Ammon's horn (tissue), 1 donor: ENCODE measurements around the gene FA2H.
"Not testable (repeated sequence)": the region's sequence is repeated elsewhere in the genome, so short reads cannot be mapped to it uniquely, and the experiment has no call there.

Source experiments
- DNase-seq: peaks from one replicate; pipeline ENCODE4 v3.0.0-alpha.2; 2016; ENCODE audit warnings: low spot score

The FA2H gene, protein sequence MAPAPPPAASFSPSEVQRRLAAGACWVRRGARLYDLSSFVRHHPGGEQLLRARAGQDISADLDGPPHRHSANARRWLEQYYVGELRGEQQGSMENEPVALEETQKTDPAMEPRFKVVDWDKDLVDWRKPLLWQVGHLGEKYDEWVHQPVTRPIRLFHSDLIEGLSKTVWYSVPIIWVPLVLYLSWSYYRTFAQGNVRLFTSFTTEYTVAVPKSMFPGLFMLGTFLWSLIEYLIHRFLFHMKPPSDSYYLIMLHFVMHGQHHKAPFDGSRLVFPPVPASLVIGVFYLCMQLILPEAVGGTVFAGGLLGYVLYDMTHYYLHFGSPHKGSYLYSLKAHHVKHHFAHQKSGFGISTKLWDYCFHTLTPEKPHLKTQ

DNA sequence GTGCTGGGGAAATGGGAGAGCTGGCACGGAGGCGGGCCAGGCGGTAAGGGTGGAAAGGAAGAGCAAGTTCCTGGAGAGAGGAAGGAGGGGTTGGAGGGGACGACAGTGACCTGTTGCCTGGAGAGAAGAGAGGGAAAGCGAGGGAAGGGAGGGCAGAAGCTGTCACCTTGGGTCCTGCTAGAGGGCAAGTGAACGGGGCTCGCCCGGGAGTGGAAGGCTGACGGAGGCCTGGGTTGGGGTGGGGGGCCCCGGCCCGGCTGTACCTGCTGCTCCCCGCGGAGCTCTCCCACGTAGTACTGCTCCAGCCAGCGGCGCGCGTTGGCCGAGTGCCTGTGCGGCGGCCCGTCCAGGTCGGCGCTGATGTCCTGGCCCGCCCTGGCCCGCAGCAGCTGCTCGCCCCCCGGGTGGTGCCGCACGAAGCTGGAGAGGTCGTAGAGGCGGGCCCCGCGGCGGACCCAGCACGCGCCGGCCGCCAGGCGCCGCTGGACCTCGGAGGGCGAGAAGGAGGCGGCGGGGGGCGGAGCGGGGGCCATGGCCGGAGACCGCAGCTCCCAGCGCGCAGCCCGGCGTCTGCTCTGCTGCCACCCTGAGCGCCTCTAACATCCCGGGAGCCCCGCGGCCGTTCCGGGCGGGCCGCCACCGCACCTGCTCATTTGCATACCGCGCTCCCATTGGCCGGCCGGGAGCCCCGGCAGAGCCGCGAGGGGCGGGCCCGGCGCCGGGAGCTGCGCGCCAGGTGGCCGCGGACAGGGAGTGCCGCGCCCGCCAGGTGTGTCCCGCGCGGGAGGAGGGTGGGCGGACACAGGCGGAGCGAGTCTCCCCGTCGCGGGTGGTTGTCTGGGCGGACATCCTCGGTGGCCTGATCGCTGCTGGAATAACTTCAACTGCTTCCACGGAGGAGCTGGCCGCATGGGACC is at the start of gene FA2H:
FA2H (minus strand) TSS at position 598 of the 917 bp plus-strand sequence; CDS start at position 533, 65 bp downstream.
- DNase-seq: peak; percentile 91

DNA sequence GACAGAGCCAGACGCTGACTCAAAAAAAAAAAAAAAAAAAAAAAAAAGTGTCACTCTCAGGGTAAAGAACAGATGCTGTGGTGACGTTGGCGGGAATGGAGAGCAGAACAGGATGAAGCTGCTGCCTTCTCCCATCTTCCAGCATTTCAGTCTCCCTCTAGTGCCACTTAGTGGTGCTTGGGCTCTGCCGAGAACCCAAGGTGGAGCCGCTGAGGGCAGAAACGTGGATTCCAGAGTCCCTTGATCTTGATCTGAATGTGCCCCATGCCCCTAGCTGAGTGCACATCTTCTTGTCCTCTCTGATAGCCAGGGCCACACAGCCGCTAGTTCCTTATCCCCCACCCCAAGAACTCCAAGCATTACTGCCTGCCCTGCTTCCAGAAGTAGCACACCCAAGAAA is 43.2 kb upstream of the FA2H start:
- no peak for DNase-seq

DNA sequence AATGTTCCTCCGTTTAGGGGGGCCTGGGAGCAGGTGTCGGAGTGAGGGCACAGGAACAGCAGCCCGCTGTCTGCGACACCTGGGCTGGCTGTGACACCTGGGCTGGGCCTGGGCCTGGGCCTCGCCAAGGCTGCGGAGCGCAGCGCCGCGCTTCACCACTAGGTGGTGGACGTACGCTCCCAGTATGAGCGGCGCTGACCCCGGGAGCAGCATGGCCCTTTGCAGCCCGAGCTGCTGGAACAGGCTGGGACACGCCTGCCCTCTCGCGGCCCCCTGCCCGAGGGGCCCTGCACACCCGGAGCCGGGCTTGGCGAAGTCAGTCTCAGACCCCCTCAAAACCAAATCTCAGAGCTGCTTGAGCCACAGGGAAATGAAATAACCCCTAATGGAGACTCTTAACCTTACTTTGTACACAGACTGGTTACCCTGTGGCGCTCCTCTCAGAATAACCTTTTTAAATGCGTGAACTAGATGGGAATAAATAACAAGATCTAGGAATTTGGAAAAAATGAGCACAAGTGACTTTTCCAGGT is 38.6 kb upstream of the FA2H start:
- DNase-seq: peak; percentile 80

DNA sequence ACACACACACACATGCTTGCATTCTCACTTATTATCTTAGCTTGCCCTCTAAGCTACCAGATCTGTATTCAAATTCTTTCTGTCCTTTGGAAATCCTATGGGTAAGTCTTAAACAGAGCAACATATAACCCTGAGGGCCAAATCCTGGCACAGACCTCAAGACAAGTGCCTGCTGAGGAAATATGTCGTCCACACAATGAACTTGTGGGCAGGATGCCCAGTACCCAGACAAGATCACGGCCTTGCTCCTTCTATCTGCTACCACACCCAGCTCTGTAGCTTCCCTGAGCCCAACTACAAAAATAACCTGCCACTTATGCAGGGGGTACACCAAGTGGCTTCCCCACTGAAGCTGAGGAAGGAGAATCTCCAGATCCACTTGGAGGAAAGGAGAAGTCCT is 37.3 kb upstream of the FA2H start:
- DNase-seq: no peak

DNA sequence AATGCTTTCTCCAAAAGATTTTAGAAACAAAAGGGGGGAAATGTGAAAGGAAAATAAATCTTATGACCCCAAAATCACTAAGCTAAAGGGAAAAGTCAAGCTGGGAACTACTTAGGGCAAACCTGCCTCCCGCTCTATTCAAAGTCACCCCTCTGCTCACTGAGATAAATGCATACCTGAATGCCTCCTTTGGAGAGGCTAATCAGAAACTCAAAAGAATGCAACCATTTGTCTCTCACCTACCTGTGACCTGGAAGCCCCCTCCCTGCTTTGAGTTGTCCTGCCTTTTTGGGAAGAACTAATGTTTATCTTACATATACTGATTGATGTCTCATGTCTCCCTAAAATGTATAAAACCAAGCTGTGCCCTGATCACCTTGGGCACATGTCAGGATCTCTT is 36.6 kb upstream of the FA2H start:
- DNase-seq: not testable (repeated sequence)

DNA sequence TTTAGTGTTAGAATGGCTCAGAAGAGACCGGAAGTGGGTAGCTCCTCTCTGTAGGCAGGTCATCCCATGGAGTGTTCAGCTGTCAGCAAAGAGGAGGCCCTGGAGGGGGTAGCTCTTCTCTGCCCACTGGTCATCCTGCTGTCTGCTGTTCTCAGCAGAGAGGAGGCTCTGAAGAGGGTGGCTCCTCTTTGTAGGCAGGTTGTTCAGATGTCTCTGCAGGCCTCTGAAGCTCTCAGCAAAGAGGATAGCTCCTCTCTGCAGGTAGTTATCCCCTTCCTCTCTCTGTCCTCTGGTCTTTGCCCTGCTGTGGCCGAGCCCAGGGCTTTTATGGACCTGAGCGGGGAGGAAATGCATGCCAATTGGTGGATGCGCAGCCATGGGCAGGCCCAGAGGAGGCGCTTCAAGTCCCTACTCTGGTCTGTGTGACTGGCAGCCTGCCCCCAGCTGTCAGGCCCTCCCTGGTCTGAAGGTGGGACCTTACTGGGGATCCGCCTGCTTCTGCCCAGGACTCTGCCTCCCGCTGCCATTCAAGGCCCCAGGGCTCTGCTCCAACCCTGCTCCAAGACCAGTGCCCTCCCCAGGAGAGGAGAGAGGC is 32.5 kb upstream of the FA2H start:
- no peak for DNase-seq

DNA sequence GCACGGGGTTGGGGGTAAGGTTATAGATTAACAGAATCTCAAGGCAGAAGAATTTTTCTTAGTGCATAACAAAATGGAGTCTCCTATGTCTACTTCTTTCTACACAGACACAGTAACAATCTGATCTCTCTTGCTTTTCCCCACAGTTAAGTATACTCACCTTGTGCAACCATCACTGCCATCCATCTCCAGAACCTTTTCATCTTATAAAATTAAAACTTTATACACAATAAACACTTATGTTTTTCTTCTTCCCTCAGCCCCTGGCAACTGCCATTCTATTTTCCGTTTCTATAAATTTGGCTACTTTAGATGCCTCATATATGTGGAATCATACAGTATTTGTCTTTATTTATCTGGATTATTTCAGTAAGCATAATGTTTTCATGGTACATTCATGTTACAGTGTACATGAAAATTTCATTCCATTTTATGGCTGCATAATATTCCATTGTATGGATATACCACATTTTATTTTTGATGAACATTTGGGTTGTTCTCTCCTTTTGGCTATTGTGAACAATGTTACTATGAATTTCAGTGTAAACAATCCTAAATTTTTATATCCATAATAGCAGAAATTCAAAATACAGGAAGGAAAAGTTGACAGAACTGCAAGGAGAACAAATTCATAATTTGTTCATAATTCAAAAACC is 25.7 kb upstream of the FA2H start:
- DNase-seq: no peak

DNA sequence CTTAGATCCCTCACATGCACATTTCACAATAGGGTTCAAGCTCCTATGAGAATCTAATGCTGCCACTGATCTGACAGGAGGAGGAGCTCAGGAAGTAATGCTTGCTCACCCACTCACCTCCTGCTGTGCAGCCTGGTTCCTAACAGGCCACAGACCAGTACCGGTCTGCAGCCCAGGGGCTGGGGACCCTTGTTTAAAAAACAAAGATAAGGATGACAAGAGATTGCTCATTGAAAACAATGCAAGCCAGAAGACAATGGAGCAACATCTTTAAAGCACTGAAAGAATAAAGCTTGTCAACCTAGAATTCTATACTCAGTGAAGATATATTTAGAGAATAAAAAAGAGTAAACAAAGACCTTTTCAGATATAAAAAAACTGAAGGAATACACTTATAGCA is 22.8 kb upstream of the FA2H start:
- DNase-seq: no peak

DNA sequence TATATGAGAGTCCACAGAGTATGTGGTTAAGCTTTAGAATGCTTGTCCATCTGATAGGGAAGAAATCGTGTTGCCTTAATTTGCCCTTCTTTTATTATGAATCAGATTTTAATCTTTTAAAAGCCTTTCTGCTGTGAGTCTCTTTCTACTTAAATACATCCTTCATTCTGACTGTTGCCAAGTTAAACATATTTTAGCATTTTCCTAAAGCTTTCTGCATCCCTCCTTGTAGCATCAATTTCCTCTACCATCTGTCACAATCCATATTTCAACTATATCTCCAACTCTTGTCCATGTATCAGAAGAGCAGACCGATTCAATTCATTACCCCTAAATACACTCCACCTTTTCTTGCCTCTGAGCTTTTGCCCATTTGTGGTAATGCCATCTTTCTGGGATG is 20.5 kb upstream of the FA2H start:
- DNase-seq: no peak

DNA sequence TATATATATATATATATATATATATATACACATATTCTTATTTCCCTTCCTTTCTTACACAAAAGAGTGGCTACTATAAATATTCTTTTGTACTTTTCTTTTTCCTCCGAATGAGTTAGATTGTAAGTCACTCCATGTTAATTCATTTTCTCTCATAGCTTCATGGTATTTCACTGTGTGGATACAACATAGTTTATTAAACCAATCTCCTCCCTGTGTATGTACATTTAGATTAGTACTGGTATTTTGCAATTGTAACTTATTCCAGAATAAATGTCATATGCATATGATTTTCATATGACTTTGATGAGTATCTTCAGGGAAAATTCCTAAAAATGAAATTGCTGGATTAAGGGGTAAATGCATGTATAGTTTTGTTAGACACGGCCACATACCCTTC is 20.0 kb upstream of the FA2H start:
- DNase-seq: no peak

DNA sequence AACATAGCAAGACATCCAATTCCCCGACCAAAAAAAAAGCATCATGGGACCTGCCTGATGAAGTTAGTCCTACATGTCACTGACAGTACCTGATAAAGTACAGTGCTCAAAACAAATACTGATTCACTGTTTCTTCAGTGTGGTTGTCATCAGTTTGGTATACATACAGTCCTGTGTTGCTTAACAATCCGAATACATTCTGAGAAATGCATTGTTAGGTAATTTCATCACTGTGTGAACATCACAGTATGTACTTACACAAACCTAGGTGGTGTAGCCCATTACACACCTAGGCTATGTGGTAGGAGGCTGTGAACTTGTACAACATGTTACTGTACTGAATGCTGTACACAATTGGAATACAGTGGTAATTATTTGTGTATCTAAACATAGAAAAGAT is 19.0 kb upstream of the FA2H start:
- no peak for DNase-seq

DNA sequence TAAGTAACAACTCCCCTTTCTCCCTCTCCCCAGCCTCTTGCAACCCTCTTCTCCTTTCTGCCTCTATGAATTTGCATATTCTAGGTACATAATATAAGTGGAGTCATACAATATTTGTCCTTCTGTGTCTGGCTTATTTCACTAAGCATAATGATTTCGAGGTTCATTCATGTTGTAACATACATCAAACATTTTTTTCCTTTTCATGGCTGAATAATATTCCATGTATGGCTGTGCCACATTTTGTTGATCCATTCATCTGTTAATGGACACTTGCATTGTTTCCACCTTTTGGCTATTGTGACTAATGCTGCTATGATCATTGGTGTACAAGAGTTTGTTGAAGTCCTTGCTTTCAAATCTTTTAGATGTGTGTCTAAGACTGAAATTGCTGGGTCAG is 17.6 kb upstream of the FA2H start:
- DNase-seq: no peak

DNA sequence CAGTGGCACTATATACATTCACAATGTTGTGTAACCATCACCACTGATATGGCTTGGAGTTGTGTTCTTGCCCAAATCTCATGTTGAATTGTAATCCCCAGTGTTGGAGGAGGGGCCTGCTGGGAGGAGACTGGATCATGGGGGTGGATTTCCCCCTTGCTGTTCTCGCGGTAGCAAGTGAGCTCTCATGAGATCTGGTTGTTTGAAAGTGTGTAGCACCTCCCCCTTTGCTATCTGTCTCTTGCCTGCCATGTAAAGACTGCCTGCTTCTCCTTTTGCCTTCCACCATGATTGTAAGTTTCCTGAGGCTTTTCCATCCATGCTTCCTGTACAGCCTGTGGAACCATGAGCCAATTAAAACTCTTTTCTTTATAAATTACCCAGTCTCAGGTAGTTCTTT is 17.1 kb upstream of the FA2H start:
- DNase-seq: not testable (repeated sequence)

DNA sequence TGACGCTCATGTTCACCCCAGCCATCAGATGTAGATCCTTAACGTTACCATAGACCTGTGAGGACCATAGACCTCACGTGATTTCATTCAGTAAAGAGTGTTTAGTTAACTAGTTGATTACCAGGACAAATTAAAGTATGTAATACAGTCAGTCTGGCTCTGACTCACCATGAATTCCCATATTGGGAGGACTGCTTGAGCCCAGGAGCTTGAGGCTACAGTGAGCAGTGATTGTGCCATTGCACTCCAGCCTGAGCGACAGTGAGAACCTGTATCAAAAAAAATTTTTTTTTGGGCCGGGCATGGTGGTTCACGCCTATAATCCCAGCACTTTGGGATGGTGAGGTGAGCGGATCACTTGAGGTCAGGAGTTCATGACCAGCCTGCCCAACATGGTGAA is 13.5 kb upstream of the FA2H start:
- DNase-seq: no peak

DNA sequence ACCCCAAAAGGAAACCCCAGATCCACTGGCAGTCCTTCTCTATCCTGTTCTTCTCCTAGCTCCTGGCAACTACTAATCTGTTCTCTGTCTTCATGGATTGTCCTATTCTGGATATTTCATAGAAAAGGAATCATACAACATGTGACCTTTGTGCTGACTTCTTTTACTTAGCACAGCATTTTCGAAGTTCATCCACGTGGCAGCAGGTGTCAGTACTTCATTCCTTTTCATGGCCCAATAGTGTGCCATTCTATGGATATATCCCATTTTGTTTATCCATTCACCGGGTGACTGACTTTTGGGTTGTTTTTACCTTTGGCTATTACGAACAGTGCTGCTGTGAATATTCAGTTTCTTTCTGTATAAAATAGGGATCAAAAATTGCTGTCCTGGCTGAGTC is 10.4 kb upstream of the FA2H start:
- no peak for DNase-seq

DNA sequence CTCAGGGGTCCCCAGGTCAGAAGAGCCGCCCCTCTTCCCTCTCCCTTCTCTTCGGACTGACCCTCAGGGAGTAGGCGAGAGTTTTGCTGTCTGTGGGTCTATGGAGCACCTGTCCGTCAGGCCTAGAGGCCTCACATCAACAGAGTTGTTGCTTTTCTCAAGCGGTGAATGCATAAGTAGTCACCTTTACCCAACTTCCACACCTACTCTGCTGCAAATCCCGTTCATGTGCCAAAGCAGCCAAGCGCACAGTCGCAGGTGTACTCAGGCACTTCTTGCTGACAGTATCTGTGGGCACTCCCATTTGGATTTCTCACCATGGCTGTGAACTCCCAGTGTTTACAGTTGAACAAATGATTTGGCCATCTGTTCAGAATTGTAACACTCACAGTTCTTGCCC is 4.0 kb upstream of the FA2H start:
- no peak for DNase-seq

DNA sequence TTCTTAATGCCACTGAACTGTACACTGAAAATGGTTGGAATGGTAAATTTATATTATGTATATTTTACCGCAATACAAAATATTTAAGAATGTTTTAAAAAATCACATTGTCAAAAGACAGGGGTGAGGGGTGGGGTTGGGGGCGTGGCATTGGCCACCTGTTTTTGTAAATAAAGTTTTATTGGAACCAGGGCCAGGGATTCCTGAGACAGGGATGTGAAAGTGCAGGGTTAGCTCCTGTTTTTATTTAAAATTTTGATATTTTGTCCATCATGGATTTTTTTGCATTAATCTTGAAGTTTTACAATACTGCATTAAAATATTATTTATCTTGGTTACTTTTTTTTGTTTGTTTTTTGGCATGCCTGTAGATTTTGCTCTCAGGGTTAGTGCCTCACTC is 2.3 kb upstream of the FA2H start:
- DNase-seq: no peak

DNA sequence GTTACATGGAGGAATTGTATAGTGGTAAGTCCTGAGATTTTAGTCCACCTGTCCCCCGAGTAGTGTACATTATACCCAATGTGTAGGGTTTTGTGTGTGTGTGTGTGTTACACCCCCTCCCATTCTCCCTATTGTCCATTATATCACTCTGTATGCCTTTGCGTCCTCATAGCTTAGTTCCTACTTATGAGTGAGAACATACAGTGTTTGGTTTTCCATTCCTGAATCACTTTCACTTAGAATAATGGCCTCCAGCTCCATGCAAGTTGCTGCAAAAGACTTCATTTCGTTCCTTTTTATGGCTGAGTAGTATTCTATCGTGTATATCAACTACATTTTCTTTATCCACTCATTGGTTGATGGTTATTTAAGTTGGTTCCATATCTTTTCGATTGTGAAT is 635 bp upstream of the FA2H start:
- no peak for DNase-seq

DNA sequence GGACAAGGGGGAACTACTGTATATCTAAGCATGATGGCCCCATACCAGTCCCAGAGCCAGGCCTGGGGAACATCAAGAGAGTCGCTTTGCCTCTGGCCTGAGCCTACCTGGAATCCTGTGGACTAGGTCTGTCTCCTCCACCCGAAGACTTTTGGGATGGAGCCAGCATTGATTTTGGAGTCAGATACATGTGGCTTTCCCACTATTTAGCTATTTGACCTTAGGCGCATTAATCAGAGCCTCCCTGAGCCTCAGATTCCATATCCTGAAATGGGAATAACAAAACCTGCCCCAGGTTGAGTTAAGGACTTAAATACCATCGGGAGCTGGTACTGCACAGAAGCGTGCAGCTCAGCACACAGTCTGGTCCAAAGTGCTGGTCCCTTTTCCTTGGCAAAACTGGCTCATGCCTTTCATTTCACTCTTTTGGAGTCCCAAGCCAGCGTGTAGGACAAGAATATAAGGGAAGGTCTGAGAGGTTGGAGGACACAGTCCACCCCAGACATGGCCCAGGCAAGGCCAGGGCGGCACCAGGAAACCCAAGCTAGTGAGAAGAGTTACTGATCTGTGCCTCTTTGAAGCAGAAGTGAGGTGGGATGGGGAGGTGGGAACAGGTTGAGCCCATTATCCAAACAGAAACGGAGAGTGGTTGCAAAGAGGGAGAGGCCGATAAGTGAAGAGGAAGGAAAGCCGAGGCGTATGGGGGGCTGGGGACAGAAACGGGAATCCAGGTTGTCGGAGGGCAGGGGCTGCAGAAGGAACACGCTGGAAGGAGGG is 986 bp downstream of the FA2H start:
- DNase-seq: no peak

DNA sequence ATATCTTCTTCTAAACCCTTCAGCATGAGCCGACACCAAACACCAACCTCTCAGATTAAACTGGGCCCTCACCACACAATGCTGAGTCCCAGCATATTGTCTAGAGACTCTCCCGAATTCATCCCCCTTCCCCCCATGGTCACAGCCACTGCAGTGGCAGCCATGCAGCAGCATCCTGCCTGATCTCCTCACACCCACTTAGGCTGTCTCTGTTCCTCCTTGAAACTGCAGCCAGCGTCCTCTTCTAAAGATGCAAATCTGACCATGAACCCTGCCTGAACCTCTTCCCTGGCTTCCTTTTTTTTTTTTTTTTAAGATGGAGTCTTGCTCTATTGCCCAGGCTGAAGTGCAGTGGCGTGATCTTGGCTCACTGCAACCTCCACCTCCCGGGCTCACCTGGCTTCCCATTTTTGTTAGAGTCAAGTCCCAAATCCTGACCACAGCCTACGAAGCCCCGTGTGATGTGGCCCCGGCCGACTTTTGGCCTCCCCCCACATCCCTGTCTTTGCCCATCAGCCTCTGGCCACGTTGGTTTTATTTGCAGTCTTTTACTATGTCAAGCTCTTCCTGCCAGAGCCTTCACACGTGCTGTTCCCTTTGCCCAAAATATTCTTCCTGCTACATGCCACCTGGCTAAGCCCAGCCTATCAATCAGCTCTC is 2.8 kb downstream of the FA2H start:
- DNase-seq: no peak
